ENCODE measurements around the gene RHCE.

- no peak for TF ChIP-seq TAF1 (IDR thresholded peaks at IDR 0.05; ENCODE audit: low read depth, low read length)
- TF ChIP-seq POLR2A (IDR thresholded peaks at IDR 0.05; ENCODE audit: low read depth, low read length) = no peak
Measured at GRCh38 chr1:25369241-25369640, 51.4 kb downstream of the RHCE start.

All from GM12891 (cell line).